ENCODE measurements around the gene PRPF6. TPM values are rescaled to one million over a fixed set of nuclear protein-coding genes. Genes with fewer than 3 reads are reported as not detected.

Gene PRPF6
- total RNA-seq, 2 experiments from 2014 or later: 66.5 to 67.7 TPM

GRCh38 chr20:64037199-64037497, 56.2 kb downstream of the PRPF6 start:
- ChIA-PET CTCF (interaction anchor here (1.2 to 6.2 kb wide), 8 partner anchors 23 to 83 kb away, joined by 4 to 67 read pairs (median 15); partner anchors contain the start of genes OPRL1, PRPF6, RGS19 and SAMD10), POLR2A (interaction anchor here (1.1 kb wide), 1 partner anchor 80 kb away, joined by 3 read pairs; the partner anchor contains the start of gene UCKL1)

- ChIA-PET CTCF (interaction anchor here (0.7 to 6.2 kb wide), 22 partner anchors 8 to 251 kb away, joined by 3 to 67 read pairs (median 5); partner anchors contain the start of genes LKAAEAR1, OPRL1, PRPF6 and RGS19), POLR2A (interaction anchor here (0.8 to 1.7 kb wide), 4 partner anchors 55 to 516 kb away, joined by 3 to 13 read pairs (median 6); partner anchors contain the start of genes PRPF6, SAMD10 and UCKL1)
These were observed 56.7 kb downstream of the PRPF6 start for GRCh38 chr20:64037498-64038213.

- POLR2A ChIA-PET: interaction anchor here (0.8 to 1.7 kb wide), 4 partner anchors 55 to 517 kb away, joined by 3 to 13 read pairs (median 6); partner anchors contain the start of genes PRPF6 and SAMD10
- CTCF ChIA-PET: interaction anchor here (0.7 to 6.2 kb wide), 28 partner anchors 8 to 411 kb away, joined by 3 to 67 read pairs (median 5); partner anchors contain the start of genes GMEB2, LKAAEAR1, OPRL1 and PRPF6
These were observed 57.3 kb downstream of the PRPF6 start for GRCh38 chr20:64038224-64038564.

GRCh38 chr20:64038565-64039292, 57.8 kb downstream of the PRPF6 start:
- ChIA-PET CTCF (interaction anchor here (0.6 to 6.2 kb wide), 34 partner anchors 8 to 412 kb away, joined by 3 to 67 read pairs (median 4); partner anchors contain the start of genes GMEB2, LKAAEAR1, OPRL1 and PRPF6), POLR2A (interaction anchor here (0.8 to 1.7 kb wide), 4 partner anchors 56 to 517 kb away, joined by 3 to 13 read pairs (median 6); partner anchors contain the start of genes PRPF6 and SAMD10)

GRCh38 chr20:64039293-64040160, 58.6 kb downstream of the PRPF6 start:
- POLR2A ChIA-PET: interaction anchor here (1.0 to 1.7 kb wide), 2 partner anchors 57 to 59 kb away, joined by 3 to 13 read pairs; partner anchors contain the start of genes PRPF6 and SAMD10
- CTCF ChIA-PET: interaction anchor here (0.9 to 6.2 kb wide), 22 partner anchors 9 to 265 kb away, joined by 3 to 67 read pairs (median 5); partner anchors contain the start of genes LKAAEAR1, OPRL1, PRPF6 and RGS19

GRCh38 chr20:64040231-64041039, 59.5 kb downstream of the PRPF6 start:
- POLR2A ChIA-PET: interaction anchor here (1.0 kb wide), 1 partner anchor 58 kb away, joined by 3 read pairs; no protein-coding TSS in a partner anchor
- CTCF ChIA-PET: interaction anchor here (1.3 to 6.2 kb wide), 7 partner anchors 14 to 80 kb away, joined by 5 to 67 read pairs (median 10); partner anchors contain the start of genes LKAAEAR1, PRPF6, SAMD10 and TCEA2

- ChIA-PET CTCF (interaction anchor here (1.1 to 6.2 kb wide), 5 partner anchors 13 to 139 kb away, joined by 3 to 67 read pairs (median 8); partner anchors contain the start of genes PRPF6 and TCEA2), POLR2A (no interaction called here)
These were observed 60.3 kb downstream of the PRPF6 start for GRCh38 chr20:64041040-64041780.

GRCh38 chr20:64041781-64042053, 60.8 kb downstream of the PRPF6 start:
- CTCF ChIA-PET: interaction anchor here (1.1 to 6.2 kb wide), 4 partner anchors 18 to 139 kb away, joined by 3 to 67 read pairs (median 23); partner anchors contain the start of genes PRPF6 and TCEA2
- POLR2A ChIA-PET: no interaction called here

GRCh38 chr20:64042054-64042781, 61.3 kb downstream of the PRPF6 start:
- POLR2A ChIA-PET: no interaction called here
- CTCF ChIA-PET: interaction anchor here (1.1 to 6.1 kb wide), 3 partner anchors 18 to 140 kb away, joined by 3 to 67 read pairs (median 8); partner anchors contain the start of genes PRPF6 and TCEA2

GRCh38 chr20:64043768-64044167, 62.8 kb downstream of the PRPF6 start:
- ChIA-PET CTCF (interaction anchor here (1.2 kb wide), 2 partner anchors 14 to 18 kb away, joined by 3 to 5 read pairs; no protein-coding TSS in a partner anchor), POLR2A (no interaction called here)

- CTCF ChIA-PET: no interaction called here
- POLR2A ChIA-PET: no interaction called here
These were observed 63.7 kb downstream of the PRPF6 start for GRCh38 chr20:64044484-64045247.

GRCh38 chr20:64045346-64046011, 64.5 kb downstream of the PRPF6 start:
- POLR2A ChIA-PET: no interaction called here
- CTCF ChIA-PET: no interaction called here

- CTCF ChIA-PET: interaction anchor here (0.7 to 0.8 kb wide), 2 partner anchors 9 to 339 kb away, joined by 3 to 4 read pairs; partner anchors contain the start of genes ARFRP1 and ZGPAT
- POLR2A ChIA-PET: no interaction called here
These were observed 66.1 kb downstream of the PRPF6 start for GRCh38 chr20:64047046-64047389.

GRCh38 chr20:64047968-64048401, 67.1 kb downstream of the PRPF6 start:
- POLR2A ChIA-PET: no interaction called here

GRCh38 chr20:64048402-64049044, 67.6 kb downstream of the PRPF6 start:
- CTCF ChIA-PET: interaction anchor here (1.2 kb wide), 1 partner anchor 11 kb away, joined by 3 read pairs; no protein-coding TSS in a partner anchor
- POLR2A ChIA-PET: no interaction called here

More at GRCh38 chr20:64047968-64048401, 67.1 kb downstream of the PRPF6 start:
- CTCF ChIA-PET: no interaction called here

All from activated CD8-positive, alpha-beta memory T cell treated with anti-CD3 and anti-CD28 coated beads for 36 hours (primary cell).